ENCODE measurements around the gene MLH3.

The MLH3 gene

GRCh38 chr14:75030147-75030546, 21.1 kb downstream of the MLH3 start:
- TF ChIP-seq, protein P1, sequence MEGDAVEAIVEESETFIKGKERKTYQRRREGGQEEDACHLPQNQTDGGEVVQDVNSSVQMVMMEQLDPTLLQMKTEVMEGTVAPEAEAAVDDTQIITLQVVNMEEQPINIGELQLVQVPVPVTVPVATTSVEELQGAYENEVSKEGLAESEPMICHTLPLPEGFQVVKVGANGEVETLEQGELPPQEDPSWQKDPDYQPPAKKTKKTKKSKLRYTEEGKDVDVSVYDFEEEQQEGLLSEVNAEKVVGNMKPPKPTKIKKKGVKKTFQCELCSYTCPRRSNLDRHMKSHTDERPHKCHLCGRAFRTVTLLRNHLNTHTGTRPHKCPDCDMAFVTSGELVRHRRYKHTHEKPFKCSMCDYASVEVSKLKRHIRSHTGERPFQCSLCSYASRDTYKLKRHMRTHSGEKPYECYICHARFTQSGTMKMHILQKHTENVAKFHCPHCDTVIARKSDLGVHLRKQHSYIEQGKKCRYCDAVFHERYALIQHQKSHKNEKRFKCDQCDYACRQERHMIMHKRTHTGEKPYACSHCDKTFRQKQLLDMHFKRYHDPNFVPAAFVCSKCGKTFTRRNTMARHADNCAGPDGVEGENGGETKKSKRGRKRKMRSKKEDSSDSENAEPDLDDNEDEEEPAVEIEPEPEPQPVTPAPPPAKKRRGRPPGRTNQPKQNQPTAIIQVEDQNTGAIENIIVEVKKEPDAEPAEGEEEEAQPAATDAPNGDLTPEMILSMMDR (IDR thresholded peaks at IDR 0.05; ENCODE audit: insufficient read depth, low read length, poor library complexity, severe bottlenecking), result no peak
- DNase-seq (ENCODE audit: extremely low read depth, insufficient read length), result no peak
- Histone ChIP-seq H3K4me3 (replicated peaks; ENCODE audit: low read depth, low read length) (no peak overlapping the region), H3K27me3 (replicated peaks; ENCODE audit: control insufficient read depth, insufficient read depth, low read length) (no peaks in the 10 kb centered on the region), H3K36me3 (ENCODE audit: control insufficient read depth, insufficient read depth, low read length) (peaks cover 4% of the 10 kb centered on the region)

DNA sequence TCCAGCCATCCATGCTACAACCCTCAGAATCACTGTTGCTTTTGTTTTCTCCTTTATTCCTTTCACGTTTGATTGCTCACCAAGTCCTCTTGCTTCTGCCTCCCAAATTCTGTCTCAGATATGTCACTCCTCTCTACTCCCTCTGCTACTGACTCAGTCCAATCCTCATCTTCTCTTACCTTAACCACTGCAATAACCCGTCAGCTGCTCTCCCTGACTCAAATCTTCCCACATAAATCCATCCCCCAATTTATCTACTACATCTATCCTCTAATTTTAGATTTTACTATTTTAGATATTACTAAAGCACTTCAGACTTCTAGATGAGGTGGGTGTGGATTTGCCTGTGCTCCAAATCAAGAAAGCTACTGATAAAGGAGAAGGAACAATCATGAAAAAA, 25.4 kb downstream of the MLH3 start:
- Histone ChIP-seq H3K36me3 (ENCODE audit: control insufficient read depth, insufficient read depth, low read length) (peaks cover 4% of the 10 kb centered on the region), H3K4me3 (replicated peaks; ENCODE audit: low read depth, low read length) (no peak overlapping the region), H3K27me3 (replicated peaks; ENCODE audit: control insufficient read depth, insufficient read depth, low read length) (no peaks in the 10 kb centered on the region)
- no peak for DNase-seq (ENCODE audit: extremely low read depth, insufficient read length)
- TF ChIP-seq, protein P1 (IDR thresholded peaks at IDR 0.05; ENCODE audit: insufficient read depth, low read length, poor library complexity, severe bottlenecking), result no peak

GRCh38 chr14:75025082-75025481, 26.2 kb downstream of the MLH3 start:
- Histone ChIP-seq H3K4me3 (replicated peaks; ENCODE audit: low read depth, low read length) (no peak overlapping the region), H3K36me3 (ENCODE audit: control insufficient read depth, insufficient read depth, low read length) (peaks cover 6% of the 10 kb centered on the region), H3K27me3 (replicated peaks; ENCODE audit: control insufficient read depth, insufficient read depth, low read length) (no peaks in the 10 kb centered on the region)
- TF ChIP-seq, protein P1 (IDR thresholded peaks at IDR 0.05; ENCODE audit: insufficient read depth, low read length, poor library complexity, severe bottlenecking), result no peak
- no peak for DNase-seq (ENCODE audit: extremely low read depth, insufficient read length)

GRCh38 chr14:75023108-75023507, 28.2 kb downstream of the MLH3 start:
- Histone ChIP-seq H3K4me3 (replicated peaks; ENCODE audit: low read depth, low read length) (no peak overlapping the region), H3K36me3 (ENCODE audit: control insufficient read depth, insufficient read depth, low read length) (peaks cover 7% of the 10 kb centered on the region), H3K27me3 (replicated peaks; ENCODE audit: control insufficient read depth, insufficient read depth, low read length) (no peaks in the 10 kb centered on the region)
- TF ChIP-seq, protein P1 (IDR thresholded peaks at IDR 0.05; ENCODE audit: insufficient read depth, low read length, poor library complexity, severe bottlenecking), result no peak
- no peak for DNase-seq (ENCODE audit: extremely low read depth, insufficient read length)

DNA sequence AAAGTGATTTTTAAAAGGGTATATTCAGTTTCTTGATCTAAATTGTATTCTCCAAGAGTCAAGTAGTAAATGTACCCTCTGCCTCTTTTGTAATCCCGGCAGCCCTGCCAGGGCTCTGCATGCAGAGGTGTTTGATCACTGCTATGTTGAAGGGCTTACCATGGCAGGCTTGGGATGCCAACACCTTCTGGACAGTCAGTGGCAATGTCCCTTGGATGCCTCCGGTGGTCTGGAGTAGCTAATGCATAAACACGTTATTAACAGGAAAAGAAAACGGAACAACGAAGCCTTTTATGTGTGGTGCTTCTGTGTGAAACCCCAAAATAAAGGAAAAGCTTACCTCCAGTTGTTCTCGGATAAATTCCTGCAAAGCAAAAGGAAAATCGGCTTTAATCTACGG, 28.6 kb downstream of the MLH3 start:
- no peak for DNase-seq (ENCODE audit: extremely low read depth, insufficient read length)
- TF ChIP-seq, protein P1 (IDR thresholded peaks at IDR 0.05; ENCODE audit: insufficient read depth, low read length, poor library complexity, severe bottlenecking), result peak; percentile 40
- H3K27me3 ChIP-seq (replicated peaks; ENCODE audit: control insufficient read depth, insufficient read depth, low read length), result no peaks in the 10 kb centered on the region
- peaks cover 7% of the 10 kb centered on the region for H3K36me3 ChIP-seq (ENCODE audit: control insufficient read depth, insufficient read depth, low read length)
- H3K4me3 ChIP-seq (replicated peaks; ENCODE audit: low read depth, low read length), result no peak overlapping the region

DNA sequence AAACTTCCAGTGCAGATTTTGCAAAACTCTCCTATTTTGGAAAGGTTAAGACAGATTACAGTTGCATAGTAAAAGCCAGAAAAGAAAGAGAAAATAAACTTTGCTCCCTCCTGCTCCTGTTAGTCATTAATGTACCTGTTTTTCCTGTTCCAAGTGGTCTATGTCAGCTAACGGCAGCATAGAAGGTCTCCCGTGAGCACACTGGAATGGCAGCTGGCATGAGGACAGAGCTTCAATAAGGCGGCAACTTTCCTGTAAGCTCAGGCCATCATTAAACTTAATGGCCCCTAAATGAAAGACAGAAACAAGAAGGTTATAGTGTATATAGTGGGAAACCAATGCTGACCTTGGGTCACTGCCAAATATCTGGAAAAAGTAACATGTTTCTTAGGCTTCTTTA, 32.6 kb downstream of the MLH3 start:
- H3K4me3 ChIP-seq (replicated peaks; ENCODE audit: low read depth, low read length), result no peak overlapping the region
- no peaks in the 10 kb centered on the region for H3K27me3 ChIP-seq (replicated peaks; ENCODE audit: control insufficient read depth, insufficient read depth, low read length)
- peaks cover 13% of the 10 kb centered on the region for H3K36me3 ChIP-seq (ENCODE audit: control insufficient read depth, insufficient read depth, low read length)
- TF ChIP-seq, protein P1 (IDR thresholded peaks at IDR 0.05; ENCODE audit: insufficient read depth, low read length, poor library complexity, severe bottlenecking), result no peak
- no peak for DNase-seq (ENCODE audit: extremely low read depth, insufficient read length)

Measured in GM06990 (cell line).